Natural killer cell (primary cell): Measurements from ENCODE around the gene MEIS2. TPM values are rescaled to one million over a fixed set of nuclear protein-coding genes. Genes with fewer than 3 reads are reported as not detected.

Experiments
- ATAC-seq, 3 donors: fragments of 150-1000 bp in 2 of 3; fragments of 200-7000 bp in 1 of 3; cut with Tn5 transposase; 1 replicate in 1 of 3; 2 replicates in 2 of 3; pipeline ENCODE4 v1.10.0; 2021; ENCODE audit warnings: mild to moderate bottlenecking in 2 of 3, moderate library complexity in 2 of 3
- DNase-seq, 2 donors: peaks; one replicate each; pipeline versions ENCODE4 v3.0.0 to v3.0.0-alpha.2; 2013 to 2021; ENCODE audit warnings: mixed read lengths in 1 of 2
- H3K27ac ChIP-seq: one replicate; pipeline ENCODE4 v1.5.1; 2013; ENCODE audit warnings: mild to moderate bottlenecking, low read length
- H3K27me3 ChIP-seq: one replicate; pipeline ENCODE4 v1.6.1; 2013; ENCODE audit warnings: low read length; ENCODE audit not compliant: control insufficient read depth, insufficient read depth
- H3K36me3 ChIP-seq: one replicate; pipeline ENCODE4 v1.6.1; 2013; ENCODE audit warnings: low read length; ENCODE audit not compliant: control insufficient read depth, insufficient read depth
- H3K4me1 ChIP-seq: one replicate; pipeline ENCODE4 v1.6.1; 2013; ENCODE audit warnings: low read length; ENCODE audit not compliant: control insufficient read depth, insufficient read depth
- H3K4me3 ChIP-seq: one replicate; pipeline ENCODE4 v1.5.1; 2013; ENCODE audit warnings: low read length
- H3K9me3 ChIP-seq: one replicate; pipeline ENCODE4 v1.6.1; 2013; ENCODE audit warnings: low read length; ENCODE audit not compliant: control insufficient read depth, insufficient read depth
- H3K27ac Mint-ChIP-seq, 2 donors: one replicate each; pipeline ENCODE4 v1.8.0; 2022; ENCODE audit warnings: mild to moderate bottlenecking in 2 of 2, mixed read lengths in 2 of 2, moderate library complexity in 1 of 2
- H3K27me3 Mint-ChIP-seq, 2 donors: one replicate each; pipeline ENCODE4 v1.8.0; 2022; ENCODE audit warnings: low read depth in 2 of 2, mixed read lengths in 2 of 2
- H3K36me3 Mint-ChIP-seq: one replicate; pipeline ENCODE4 v1.8.0; 2022; ENCODE audit warnings: mixed read lengths
- H3K4me1 Mint-ChIP-seq, 2 donors: one replicate each; pipeline ENCODE4 v1.8.0; 2022; ENCODE audit warnings: mixed read lengths in 2 of 2
- H3K4me3 Mint-ChIP-seq: one replicate; pipeline ENCODE4 v1.8.0; 2022; ENCODE audit warnings: mild to moderate bottlenecking, moderate library complexity, mixed read lengths
- H3K9me3 Mint-ChIP-seq, 2 donors: one replicate each; pipeline ENCODE4 v1.8.0; 2022; ENCODE audit warnings: mixed read lengths in 2 of 2
- WGBS: methylation state at CpG from one replicate; pipeline ENCODE4 v1.1.7; 2013; ENCODE audit warnings: missing lambda C conversion rate; ENCODE audit not compliant: insufficient coverage; 5-methylcytosine and 5-hydroxymethylcytosine counted together
- intact Hi-C: fragments of 100-400 bp; cut with micrococcal nuclease; formaldehyde crosslinking; loops from one replicate; pipeline ENCODE4 v1.14.2; 2022
- total RNA-seq, 4 donors: library from RNA; stranded (reverse); fragments of 120-200 nt in 1 of 4; gene quantifications; one replicate each; pipeline versions ENCODE4 v1.2.3 to v1.2.4, GENCODE V29; 2013 to 2022
- TF ChIP-seq, protein P1 (sequence below): fragments of 200-600 bp; IDR thresholded peaks from one replicate; pipeline ENCODE4 v1.8.0; 2022; ENCODE audit warnings: antibody characterized with exemption

MEIS2 gene
- total RNA-seq, 3 donors from 2014 or later (not counting 1 experiment from before 2014, with no cell fraction given) = 0.35 TPM; not detected in 2

DNA sequence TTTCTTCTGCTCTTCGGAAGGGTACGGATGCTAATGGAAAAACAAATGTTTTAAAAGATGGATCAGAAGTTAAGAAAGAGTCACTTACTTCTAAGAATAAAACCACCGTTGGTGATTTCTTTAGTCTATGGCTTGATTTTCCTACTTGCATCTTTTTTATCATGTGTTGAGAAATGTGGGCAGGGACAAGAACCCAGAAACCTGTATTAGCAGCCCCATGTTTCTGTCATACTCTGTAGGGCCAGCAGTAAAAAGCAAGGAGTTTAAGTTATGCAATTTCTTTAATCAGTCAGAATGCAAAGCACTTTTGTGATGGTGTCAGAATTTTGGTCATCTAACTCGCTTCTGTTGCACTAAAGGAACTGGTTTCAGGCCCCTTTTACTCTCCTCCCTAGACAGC lies 150.0 kb downstream of the MEIS2 start:
- Histone ChIP-seq H3K27ac (no peak overlapping the region), H3K36me3 (no peaks in the 10 kb centered on the region), H3K27me3 (no peaks in the 10 kb centered on the region), H3K4me1 (no peaks in the 10 kb centered on the region), H3K9me3 (no peaks in the 10 kb centered on the region), H3K4me3 (no peak overlapping the region)
- Mint-ChIP-seq H3K36me3 (no peaks in the 10 kb centered on the region), H3K4me1 (no peaks in the 10 kb centered on the region), H3K4me3 (no peak overlapping the region), H3K27ac (no peak overlapping the region), H3K27me3 (no peaks in the 10 kb centered on the region), H3K9me3 (peaks cover 2 to 3% of the 10 kb centered on the region in 2 donors)
- no peak for DNase-seq
- TF ChIP-seq, protein P1, sequence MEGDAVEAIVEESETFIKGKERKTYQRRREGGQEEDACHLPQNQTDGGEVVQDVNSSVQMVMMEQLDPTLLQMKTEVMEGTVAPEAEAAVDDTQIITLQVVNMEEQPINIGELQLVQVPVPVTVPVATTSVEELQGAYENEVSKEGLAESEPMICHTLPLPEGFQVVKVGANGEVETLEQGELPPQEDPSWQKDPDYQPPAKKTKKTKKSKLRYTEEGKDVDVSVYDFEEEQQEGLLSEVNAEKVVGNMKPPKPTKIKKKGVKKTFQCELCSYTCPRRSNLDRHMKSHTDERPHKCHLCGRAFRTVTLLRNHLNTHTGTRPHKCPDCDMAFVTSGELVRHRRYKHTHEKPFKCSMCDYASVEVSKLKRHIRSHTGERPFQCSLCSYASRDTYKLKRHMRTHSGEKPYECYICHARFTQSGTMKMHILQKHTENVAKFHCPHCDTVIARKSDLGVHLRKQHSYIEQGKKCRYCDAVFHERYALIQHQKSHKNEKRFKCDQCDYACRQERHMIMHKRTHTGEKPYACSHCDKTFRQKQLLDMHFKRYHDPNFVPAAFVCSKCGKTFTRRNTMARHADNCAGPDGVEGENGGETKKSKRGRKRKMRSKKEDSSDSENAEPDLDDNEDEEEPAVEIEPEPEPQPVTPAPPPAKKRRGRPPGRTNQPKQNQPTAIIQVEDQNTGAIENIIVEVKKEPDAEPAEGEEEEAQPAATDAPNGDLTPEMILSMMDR = no peak
- WGBS = 95% methylated on average over 4 of the region's 4 CpGs
- ATAC-seq = no peak
- intact Hi-C loops = no loop called here

DNA sequence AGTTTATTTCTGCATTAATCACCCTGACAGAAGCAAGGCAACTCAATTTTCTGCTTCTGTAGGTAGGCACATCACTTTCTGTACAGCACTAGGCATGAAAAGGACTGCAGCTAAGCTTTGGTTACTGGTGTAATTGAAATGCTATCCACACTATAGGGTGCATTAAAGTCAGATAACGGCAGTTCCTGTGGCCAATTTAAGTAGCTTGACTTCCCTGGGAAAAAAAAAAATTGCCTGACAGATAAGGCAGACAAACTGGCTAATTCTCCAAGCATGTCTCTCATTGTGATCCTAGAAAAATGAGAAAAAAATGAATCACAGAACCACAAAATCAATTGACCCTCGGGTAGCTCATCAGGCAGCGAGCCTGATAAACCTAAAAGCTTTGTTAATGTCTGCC lies 151.4 kb downstream of the MEIS2 start:
- H3K27ac ChIP-seq = no peak overlapping the region
- 71% methylated on average over 3 of the region's 3 CpGs for WGBS
- no peaks in the 10 kb centered on the region for H3K9me3 ChIP-seq
- H3K4me3 Mint-ChIP-seq = no peak overlapping the region
- no peak overlapping the region for H3K27ac Mint-ChIP-seq
- peaks cover 2 to 3% of the 10 kb centered on the region in 2 donors for H3K9me3 Mint-ChIP-seq
- no peaks in the 10 kb centered on the region for H3K36me3 ChIP-seq
- H3K27me3 Mint-ChIP-seq = no peaks in the 10 kb centered on the region
- H3K4me3 ChIP-seq = no peak overlapping the region
- intact Hi-C loops = no loop called here
- ATAC-seq (no peak), DNase-seq (no peak)
- H3K4me1 Mint-ChIP-seq = no peaks in the 10 kb centered on the region
- H3K36me3 Mint-ChIP-seq = no peaks in the 10 kb centered on the region
- TF ChIP-seq, protein P1 = no peak
- no peaks in the 10 kb centered on the region for H3K4me1 ChIP-seq
- H3K27me3 ChIP-seq = no peaks in the 10 kb centered on the region

DNA sequence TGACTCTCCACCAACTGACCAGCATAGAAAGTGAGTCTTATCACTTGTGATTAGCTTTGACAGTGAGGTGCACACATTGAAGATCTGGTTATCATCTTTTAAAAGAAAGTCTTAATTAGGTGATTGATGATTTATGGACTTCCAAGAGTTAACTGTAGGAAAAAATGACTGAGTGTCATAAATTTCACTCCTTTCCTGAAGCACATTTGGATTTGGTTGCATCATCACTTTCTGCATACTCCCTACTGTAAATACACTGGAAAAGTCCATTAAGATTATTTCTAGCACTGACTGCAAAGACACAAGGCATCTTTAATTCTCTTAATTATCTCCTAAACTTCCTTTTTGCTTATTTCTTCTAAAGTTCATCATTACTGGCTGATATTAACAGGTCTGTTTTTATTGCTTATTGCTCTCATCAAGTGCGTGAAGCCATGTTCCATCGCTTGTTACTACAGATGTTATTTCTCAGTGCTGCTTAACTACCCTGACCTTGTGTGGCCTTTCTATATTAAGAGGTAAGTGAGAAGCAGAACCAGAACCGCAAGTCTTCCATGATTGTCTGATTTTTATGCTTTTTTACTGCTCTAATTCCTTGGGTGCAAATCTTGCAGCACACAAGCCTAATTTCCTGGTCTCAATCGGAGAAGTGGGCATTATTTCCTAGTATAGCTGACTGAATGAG lies 153.2 kb downstream of the MEIS2 start:
- Histone ChIP-seq H3K9me3 (no peaks in the 10 kb centered on the region), H3K4me1 (no peaks in the 10 kb centered on the region), H3K36me3 (no peaks in the 10 kb centered on the region), H3K4me3 (no peak overlapping the region), H3K27me3 (no peaks in the 10 kb centered on the region), H3K27ac (no peak overlapping the region)
- Mint-ChIP-seq H3K27ac (no peak overlapping the region), H3K4me3 (no peak overlapping the region), H3K4me1 (no peaks in the 10 kb centered on the region), H3K36me3 (no peaks in the 10 kb centered on the region), H3K27me3 (no peaks in the 10 kb centered on the region), H3K9me3 (peaks cover 3 to 4% of the 10 kb centered on the region in 2 donors)
- DNase-seq (no peak), ATAC-seq (no peak)
- intact Hi-C loops = no loop called here
- 91% methylated on average over 4 of the region's 4 CpGs for WGBS
- TF ChIP-seq, protein P1 = no peak

DNA sequence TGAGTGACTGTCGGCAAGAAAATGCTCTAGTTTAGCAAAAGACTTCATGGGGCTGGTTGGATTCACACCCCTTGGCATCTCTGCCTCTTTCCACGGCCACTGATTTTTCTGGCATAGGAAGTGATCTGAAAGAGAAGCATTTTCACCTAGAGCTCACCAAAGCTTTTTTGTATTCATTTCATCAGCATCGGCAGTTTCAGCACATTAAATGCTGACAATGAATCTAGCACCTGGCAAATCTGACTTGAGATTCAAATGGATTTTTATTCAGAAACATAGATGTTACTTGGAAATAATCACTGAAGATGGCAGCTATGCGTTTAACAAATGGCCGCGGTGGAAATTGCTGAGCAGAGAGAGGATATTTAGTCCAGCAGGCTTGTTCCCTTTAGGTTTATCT lies 155.9 kb downstream of the MEIS2 start:
- no peaks in the 10 kb centered on the region for H3K9me3 ChIP-seq
- H3K36me3 ChIP-seq = no peaks in the 10 kb centered on the region
- Mint-ChIP-seq H3K9me3 (peaks cover 6% of the 10 kb centered on the region in 2 donors), H3K36me3 (no peaks in the 10 kb centered on the region), H3K4me1 (no peaks in the 10 kb centered on the region), H3K4me3 (no peak overlapping the region), H3K27ac (no peak overlapping the region), H3K27me3 (no peaks in the 10 kb centered on the region)
- ATAC-seq (no peak), DNase-seq (no peak)
- H3K27me3 ChIP-seq = no peaks in the 10 kb centered on the region
- no peaks in the 10 kb centered on the region for H3K4me1 ChIP-seq
- 97% methylated on average over 6 of the region's 6 CpGs for WGBS
- TF ChIP-seq, protein P1 = no peak
- H3K27ac ChIP-seq = no peak overlapping the region
- intact Hi-C loops = no loop called here
- H3K4me3 ChIP-seq = no peak overlapping the region
